Vagina (tissue), 2 donors: ENCODE measurements around the gene MYOD1. TPM values are rescaled to one million over a fixed set of nuclear protein-coding genes. Genes with fewer than 3 reads are reported as not detected.

Experiments used
- DNase-seq, 2 donors: peaks; one replicate each; pipeline ENCODE4 v3.0.0-alpha.2; 2017; ENCODE audit errors: extremely low spot score in 2 of 2
- H3K27ac ChIP-seq: fragments of 200-600 bp; sonication (generic); one replicate; pipeline ENCODE4 v1.5.1; 2019
- H3K27me3 ChIP-seq: fragments of 200-600 bp; sonication (generic); one replicate; pipeline ENCODE4 v1.5.1; 2019
- H3K36me3 ChIP-seq, 2 donors: fragments of 200-600 bp; sonication (generic); one replicate each; pipeline ENCODE4 v1.5.1; 2017 to 2019
- H3K4me1 ChIP-seq: fragments of 200-600 bp; sonication (generic); one replicate; pipeline ENCODE4 v1.5.1; 2019
- H3K4me3 ChIP-seq, 2 donors: fragments of 200-600 bp; sonication (generic); 1 replicate in 1 of 2; 2 replicates in 1 of 2; pipeline ENCODE4 v1.5.1; 2016 to 2019
- H3K9me3 ChIP-seq: fragments of 200-600 bp; sonication (generic); one replicate; pipeline ENCODE4 v1.5.1; 2019
- POLR2A ChIP-seq, 2 donors: fragments of 450-650 bp; IDR thresholded peaks; one replicate each; pipeline ENCODE4 v1.6.1; 2017; ENCODE audit warnings: antibody characterized with exemption in 2 of 2, mild to moderate bottlenecking in 2 of 2, moderate library complexity in 2 of 2
- POLR2AphosphoS5 ChIP-seq, 2 donors: sonication (generic); formaldehyde crosslinking; IDR thresholded peaks; one replicate each; pipeline ENCODE4 v1.9.0; 2017; ENCODE audit warnings: antibody characterized with exemption in 2 of 2, mild to moderate bottlenecking in 2 of 2, low read depth in 1 of 2; ENCODE audit not compliant: insufficient read depth in 1 of 2
- intact Hi-C: fragments of 100-400 bp; cut with DNase I; formaldehyde crosslinking; loops from one replicate; pipeline ENCODE4 v1.15.1; 2023
- total RNA-seq: library from RNA; depleted of rRNA; stranded (reverse); fragments of >200 nt; gene quantifications from one replicate; pipeline ENCODE4 v1.2.3, GENCODE V29; 2016
- TF ChIP-seq, protein P1 (sequence below), 3 experiments: fragments of 450-650 bp in 2 of 3; fragments of 200-600 bp in 1 of 3; sonication (generic) in 1 of 3; IDR thresholded peaks; one replicate each; pipeline ENCODE4 v1.5.1; 2017 to 2019; ENCODE audit warnings: antibody characterized with exemption in 3 of 3, mild to moderate bottlenecking in 2 of 3, moderate library complexity in 2 of 3

Gene MYOD1
- total RNA-seq, 1 donor from 2014 or later, result not detected

DNA sequence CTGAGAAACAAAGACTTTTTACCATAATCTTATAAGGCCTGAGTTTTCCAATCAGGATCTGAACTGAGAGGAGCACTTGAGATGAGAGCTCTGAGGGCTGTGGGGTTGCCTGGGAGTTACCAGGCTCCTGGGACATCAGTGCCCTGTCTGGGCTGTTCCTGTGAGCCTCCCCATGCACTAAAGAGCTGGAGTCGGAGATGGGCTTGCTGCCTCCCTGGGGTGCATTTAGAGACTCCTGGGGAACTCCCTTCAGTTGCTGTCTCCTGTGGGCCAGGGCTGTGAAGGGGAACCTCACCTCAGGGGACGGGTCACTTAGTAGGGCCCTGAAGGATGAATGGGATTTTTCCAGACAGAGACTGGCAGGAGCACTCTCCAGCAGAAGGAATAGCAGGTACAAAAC is 48.5 kb downstream of the MYOD1 start:
- no peak for DNase-seq
- Histone ChIP-seq H3K4me1 (peaks cover 5% of the 10 kb centered on the region), H3K9me3 (no peaks in the 10 kb centered on the region), H3K4me3 (no peak overlapping the region), H3K27ac (no peak overlapping the region), H3K27me3 (no peaks in the 10 kb centered on the region), H3K36me3 (no peaks in the 10 kb centered on the region)
- TF ChIP-seq, protein P1, sequence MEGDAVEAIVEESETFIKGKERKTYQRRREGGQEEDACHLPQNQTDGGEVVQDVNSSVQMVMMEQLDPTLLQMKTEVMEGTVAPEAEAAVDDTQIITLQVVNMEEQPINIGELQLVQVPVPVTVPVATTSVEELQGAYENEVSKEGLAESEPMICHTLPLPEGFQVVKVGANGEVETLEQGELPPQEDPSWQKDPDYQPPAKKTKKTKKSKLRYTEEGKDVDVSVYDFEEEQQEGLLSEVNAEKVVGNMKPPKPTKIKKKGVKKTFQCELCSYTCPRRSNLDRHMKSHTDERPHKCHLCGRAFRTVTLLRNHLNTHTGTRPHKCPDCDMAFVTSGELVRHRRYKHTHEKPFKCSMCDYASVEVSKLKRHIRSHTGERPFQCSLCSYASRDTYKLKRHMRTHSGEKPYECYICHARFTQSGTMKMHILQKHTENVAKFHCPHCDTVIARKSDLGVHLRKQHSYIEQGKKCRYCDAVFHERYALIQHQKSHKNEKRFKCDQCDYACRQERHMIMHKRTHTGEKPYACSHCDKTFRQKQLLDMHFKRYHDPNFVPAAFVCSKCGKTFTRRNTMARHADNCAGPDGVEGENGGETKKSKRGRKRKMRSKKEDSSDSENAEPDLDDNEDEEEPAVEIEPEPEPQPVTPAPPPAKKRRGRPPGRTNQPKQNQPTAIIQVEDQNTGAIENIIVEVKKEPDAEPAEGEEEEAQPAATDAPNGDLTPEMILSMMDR (IDR thresholded peaks at IDR 0.05), result no peak
- TF ChIP-seq POLR2A (IDR thresholded peaks at IDR 0.05), result no peak
- no peak for TF ChIP-seq POLR2AphosphoS5 (IDR thresholded peaks at IDR 0.05; ENCODE audit: insufficient read depth in 1 of 2, low read depth in 1 of 2)
- intact Hi-C loops, result no loop called here

DNA sequence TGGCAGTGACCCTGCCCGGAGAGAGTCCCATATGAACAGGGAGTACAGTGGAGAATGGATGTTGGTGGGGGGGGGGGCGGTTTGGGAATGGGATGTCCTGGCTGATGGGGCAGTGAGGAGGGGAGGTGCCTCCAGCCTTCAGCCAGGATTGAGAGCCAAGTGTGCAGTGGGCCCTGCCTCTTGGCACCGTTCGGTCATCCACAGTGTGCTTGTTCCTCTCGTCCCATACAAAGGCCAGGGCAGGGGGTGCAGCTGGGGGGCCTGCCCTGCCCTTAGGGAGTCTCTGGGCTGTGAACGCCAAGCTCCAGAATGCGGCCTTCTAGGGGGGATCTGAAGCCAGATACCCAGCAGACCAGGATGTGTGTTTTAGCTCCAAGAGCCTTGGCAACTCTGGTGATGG is 49.2 kb downstream of the MYOD1 start:
- H3K9me3 ChIP-seq, result no peaks in the 10 kb centered on the region
- intact Hi-C loops, result no loop called here
- no peak overlapping the region for H3K27ac ChIP-seq
- DNase-seq, result no peak
- TF ChIP-seq POLR2AphosphoS5 (IDR thresholded peaks at IDR 0.05; ENCODE audit: insufficient read depth in 1 of 2, low read depth in 1 of 2) (no peak), POLR2A (IDR thresholded peaks at IDR 0.05) (no peak)
- TF ChIP-seq, protein P1 (IDR thresholded peaks at IDR 0.05), result no peak
- H3K36me3 ChIP-seq, result no peaks in the 10 kb centered on the region
- no peak overlapping the region for H3K4me3 ChIP-seq
- peaks cover 5% of the 10 kb centered on the region for H3K4me1 ChIP-seq
- no peaks in the 10 kb centered on the region for H3K27me3 ChIP-seq

DNA sequence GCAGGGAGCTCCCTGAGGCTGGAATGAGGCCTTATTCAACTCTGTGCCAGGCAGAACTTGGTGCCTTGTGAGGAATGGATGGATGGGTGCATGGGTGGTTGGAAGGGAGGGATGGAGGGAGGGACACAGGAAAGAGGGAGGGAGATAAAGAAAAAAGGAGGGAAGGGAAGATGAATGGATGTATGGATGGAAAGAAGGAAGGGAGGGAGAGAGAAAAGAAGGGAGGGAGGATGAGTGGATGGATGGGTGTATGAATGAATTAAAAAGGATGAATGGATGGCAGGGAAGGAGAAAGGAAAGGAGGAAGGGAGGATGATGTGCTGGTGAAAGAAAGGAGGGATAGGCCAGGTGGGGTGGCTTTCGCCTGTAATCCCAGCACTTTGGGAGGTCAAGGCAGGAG is 49.8 kb downstream of the MYOD1 start:
- Histone ChIP-seq H3K27me3 (no peaks in the 10 kb centered on the region), H3K4me1 (peaks cover 5% of the 10 kb centered on the region), H3K9me3 (no peaks in the 10 kb centered on the region), H3K27ac (no peak overlapping the region), H3K4me3 (no peak overlapping the region), H3K36me3 (no peaks in the 10 kb centered on the region)
- DNase-seq, result no peak
- intact Hi-C loops, result no loop called here
- TF ChIP-seq POLR2AphosphoS5 (IDR thresholded peaks at IDR 0.05; ENCODE audit: insufficient read depth in 1 of 2, low read depth in 1 of 2) (no peak), POLR2A (IDR thresholded peaks at IDR 0.05) (no peak)
- TF ChIP-seq, protein P1 (IDR thresholded peaks at IDR 0.05), result no peak

- H3K4me3 ChIP-seq, result no peak overlapping the region
- TF ChIP-seq POLR2A (IDR thresholded peaks at IDR 0.05) (no peak), POLR2AphosphoS5 (IDR thresholded peaks at IDR 0.05; ENCODE audit: insufficient read depth in 1 of 2, low read depth in 1 of 2) (no peak)
- TF ChIP-seq, protein P1 (IDR thresholded peaks at IDR 0.05), result no peak
- no peak for DNase-seq
- no peaks in the 10 kb centered on the region for H3K9me3 ChIP-seq
- peaks cover 5% of the 10 kb centered on the region for H3K4me1 ChIP-seq
- H3K36me3 ChIP-seq, result no peaks in the 10 kb centered on the region
- H3K27ac ChIP-seq, result no peak overlapping the region
- intact Hi-C loops, result no loop called here
- no peaks in the 10 kb centered on the region for H3K27me3 ChIP-seq
Measured at GRCh38 chr11:17770048-17770652, 50.8 kb downstream of the MYOD1 start.

- no peak for DNase-seq
- Histone ChIP-seq H3K27ac (no peak overlapping the region), H3K36me3 (no peaks in the 10 kb centered on the region), H3K27me3 (no peaks in the 10 kb centered on the region), H3K4me3 (no peak overlapping the region), H3K9me3 (no peaks in the 10 kb centered on the region), H3K4me1 (peaks cover 5% of the 10 kb centered on the region)
- no peak for TF ChIP-seq POLR2A (IDR thresholded peaks at IDR 0.05)
- intact Hi-C loops, result no loop called here
Measured at GRCh38 chr11:17770917-17771316, 51.5 kb downstream of the MYOD1 start.
